H1 (cell line): ENCODE results near the gene ERAP2. TPM values are rescaled to one million over a fixed set of nuclear protein-coding genes. Genes with fewer than 3 reads are reported as not detected.

Source experiments
- GTF2F1 ChIP-seq: IDR thresholded peaks from 2 replicates; pipeline ENCODE4 v1.6.1; 2012; ENCODE audit warnings: low read depth, low read length, improper control_type of control experiment, borderline replicate concordance
- SP4 ChIP-seq: IDR thresholded peaks from 2 replicates; pipeline ENCODE4 v1.6.1; 2012; ENCODE audit warnings: low read length, inconsistent platforms
- SRF ChIP-seq: IDR thresholded peaks from 2 replicates; pipeline ENCODE4 v1.6.1; 2011; ENCODE audit warnings: mild to moderate bottlenecking, low read depth, low read length, moderate library complexity
- polyA plus RNA-seq, 7 experiments: library from polyadenylated mRNA; depleted of rRNA in 3 of 7; stranded (reverse) in 5 of 7; unstranded in 2 of 7; fragments of >200 nt in 5 of 7; fragments of 200-250 nt in 2 of 7; gene quantifications; 1 replicate in 5 of 7; 2 replicates in 1 of 7; 4 replicates in 1 of 7; pipeline versions ENCODE4 v1.2.1 to v1.2.3, GENCODE V29; 2011 to 2013; ENCODE audit warnings: missing spikeins in 2 of 7, mixed read lengths in 2 of 7
- total RNA-seq: library from RNA; stranded (reverse); fragmentation: NEBNext Ultra II Directional; extraction: Animal tissue kit (Norgen Biotek cat#: 25700); gene quantifications from 2 replicates; pipeline ENCODE4 v1.2.1, GENCODE V29; 2021
- TF ChIP-seq, protein P1 (sequence below): fragments of 300-600 bp; sonication (generic); IDR thresholded peaks from 2 replicates; pipeline ENCODE4 v1.7.1; 2012; ENCODE audit warnings: low read length, moderate library complexity, mild to moderate bottlenecking, inconsistent platforms; ENCODE audit not compliant: insufficient replicate concordance

ERAP2 gene
- total and polyA plus RNA-seq, 2 of the 8 experiments (the other 6 are each of a cell fraction or from before 2014, with no cell fraction given) = 0.14 TPM; not detected in 1

DNA sequence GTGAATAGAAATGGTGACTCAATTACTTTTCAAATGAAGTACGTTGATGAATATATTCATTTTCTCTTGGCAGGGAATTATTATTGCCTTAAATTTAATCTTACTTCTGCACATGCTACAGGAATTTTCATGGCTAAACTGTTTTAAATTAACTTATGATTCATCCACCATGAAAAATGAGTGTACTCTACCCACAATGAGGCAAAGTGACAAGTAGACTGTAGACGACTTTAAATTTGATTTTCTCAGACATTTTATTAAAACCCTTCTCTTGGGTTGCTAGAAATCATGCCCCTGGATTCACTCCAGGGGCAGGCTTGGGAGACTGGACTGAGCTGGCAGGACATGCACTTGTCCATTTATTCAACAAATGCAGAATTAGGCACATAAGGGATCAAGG is 23.5 kb upstream of the ERAP2 start (continued):
- TF ChIP-seq, protein P1, sequence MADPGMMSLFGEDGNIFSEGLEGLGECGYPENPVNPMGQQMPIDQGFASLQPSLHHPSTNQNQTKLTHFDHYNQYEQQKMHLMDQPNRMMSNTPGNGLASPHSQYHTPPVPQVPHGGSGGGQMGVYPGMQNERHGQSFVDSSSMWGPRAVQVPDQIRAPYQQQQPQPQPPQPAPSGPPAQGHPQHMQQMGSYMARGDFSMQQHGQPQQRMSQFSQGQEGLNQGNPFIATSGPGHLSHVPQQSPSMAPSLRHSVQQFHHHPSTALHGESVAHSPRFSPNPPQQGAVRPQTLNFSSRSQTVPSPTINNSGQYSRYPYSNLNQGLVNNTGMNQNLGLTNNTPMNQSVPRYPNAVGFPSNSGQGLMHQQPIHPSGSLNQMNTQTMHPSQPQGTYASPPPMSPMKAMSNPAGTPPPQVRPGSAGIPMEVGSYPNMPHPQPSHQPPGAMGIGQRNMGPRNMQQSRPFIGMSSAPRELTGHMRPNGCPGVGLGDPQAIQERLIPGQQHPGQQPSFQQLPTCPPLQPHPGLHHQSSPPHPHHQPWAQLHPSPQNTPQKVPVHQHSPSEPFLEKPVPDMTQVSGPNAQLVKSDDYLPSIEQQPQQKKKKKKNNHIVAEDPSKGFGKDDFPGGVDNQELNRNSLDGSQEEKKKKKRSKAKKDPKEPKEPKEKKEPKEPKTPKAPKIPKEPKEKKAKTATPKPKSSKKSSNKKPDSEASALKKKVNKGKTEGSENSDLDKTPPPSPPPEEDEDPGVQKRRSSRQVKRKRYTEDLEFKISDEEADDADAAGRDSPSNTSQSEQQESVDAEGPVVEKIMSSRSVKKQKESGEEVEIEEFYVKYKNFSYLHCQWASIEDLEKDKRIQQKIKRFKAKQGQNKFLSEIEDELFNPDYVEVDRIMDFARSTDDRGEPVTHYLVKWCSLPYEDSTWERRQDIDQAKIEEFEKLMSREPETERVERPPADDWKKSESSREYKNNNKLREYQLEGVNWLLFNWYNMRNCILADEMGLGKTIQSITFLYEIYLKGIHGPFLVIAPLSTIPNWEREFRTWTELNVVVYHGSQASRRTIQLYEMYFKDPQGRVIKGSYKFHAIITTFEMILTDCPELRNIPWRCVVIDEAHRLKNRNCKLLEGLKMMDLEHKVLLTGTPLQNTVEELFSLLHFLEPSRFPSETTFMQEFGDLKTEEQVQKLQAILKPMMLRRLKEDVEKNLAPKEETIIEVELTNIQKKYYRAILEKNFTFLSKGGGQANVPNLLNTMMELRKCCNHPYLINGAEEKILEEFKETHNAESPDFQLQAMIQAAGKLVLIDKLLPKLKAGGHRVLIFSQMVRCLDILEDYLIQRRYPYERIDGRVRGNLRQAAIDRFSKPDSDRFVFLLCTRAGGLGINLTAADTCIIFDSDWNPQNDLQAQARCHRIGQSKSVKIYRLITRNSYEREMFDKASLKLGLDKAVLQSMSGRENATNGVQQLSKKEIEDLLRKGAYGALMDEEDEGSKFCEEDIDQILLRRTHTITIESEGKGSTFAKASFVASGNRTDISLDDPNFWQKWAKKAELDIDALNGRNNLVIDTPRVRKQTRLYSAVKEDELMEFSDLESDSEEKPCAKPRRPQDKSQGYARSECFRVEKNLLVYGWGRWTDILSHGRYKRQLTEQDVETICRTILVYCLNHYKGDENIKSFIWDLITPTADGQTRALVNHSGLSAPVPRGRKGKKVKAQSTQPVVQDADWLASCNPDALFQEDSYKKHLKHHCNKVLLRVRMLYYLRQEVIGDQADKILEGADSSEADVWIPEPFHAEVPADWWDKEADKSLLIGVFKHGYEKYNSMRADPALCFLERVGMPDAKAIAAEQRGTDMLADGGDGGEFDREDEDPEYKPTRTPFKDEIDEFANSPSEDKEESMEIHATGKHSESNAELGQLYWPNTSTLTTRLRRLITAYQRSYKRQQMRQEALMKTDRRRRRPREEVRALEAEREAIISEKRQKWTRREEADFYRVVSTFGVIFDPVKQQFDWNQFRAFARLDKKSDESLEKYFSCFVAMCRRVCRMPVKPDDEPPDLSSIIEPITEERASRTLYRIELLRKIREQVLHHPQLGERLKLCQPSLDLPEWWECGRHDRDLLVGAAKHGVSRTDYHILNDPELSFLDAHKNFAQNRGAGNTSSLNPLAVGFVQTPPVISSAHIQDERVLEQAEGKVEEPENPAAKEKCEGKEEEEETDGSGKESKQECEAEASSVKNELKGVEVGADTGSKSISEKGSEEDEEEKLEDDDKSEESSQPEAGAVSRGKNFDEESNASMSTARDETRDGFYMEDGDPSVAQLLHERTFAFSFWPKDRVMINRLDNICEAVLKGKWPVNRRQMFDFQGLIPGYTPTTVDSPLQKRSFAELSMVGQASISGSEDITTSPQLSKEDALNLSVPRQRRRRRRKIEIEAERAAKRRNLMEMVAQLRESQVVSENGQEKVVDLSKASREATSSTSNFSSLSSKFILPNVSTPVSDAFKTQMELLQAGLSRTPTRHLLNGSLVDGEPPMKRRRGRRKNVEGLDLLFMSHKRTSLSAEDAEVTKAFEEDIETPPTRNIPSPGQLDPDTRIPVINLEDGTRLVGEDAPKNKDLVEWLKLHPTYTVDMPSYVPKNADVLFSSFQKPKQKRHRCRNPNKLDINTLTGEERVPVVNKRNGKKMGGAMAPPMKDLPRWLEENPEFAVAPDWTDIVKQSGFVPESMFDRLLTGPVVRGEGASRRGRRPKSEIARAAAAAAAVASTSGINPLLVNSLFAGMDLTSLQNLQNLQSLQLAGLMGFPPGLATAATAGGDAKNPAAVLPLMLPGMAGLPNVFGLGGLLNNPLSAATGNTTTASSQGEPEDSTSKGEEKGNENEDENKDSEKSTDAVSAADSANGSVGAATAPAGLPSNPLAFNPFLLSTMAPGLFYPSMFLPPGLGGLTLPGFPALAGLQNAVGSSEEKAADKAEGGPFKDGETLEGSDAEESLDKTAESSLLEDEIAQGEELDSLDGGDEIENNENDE = no peak
- TF ChIP-seq SRF (no peak), GTF2F1 (no peak), SP4 (no peak)
